Upper lobe of left lung (tissue), 4 donors: ENCODE data around the gene RNF224.

Experiments used
- CTCF ChIP-seq, 6 experiments: fragments of 450-650 bp in 4 of 6; fragments of 200-600 bp in 2 of 6; sonication (generic) in 2 of 6; IDR thresholded peaks; one replicate each; pipeline ENCODE4 v1.5.1; 2016 to 2019; ENCODE audit warnings: antibody characterized with exemption in 6 of 6
- EP300 ChIP-seq, 4 donors: sonication (generic); formaldehyde crosslinking; IDR thresholded peaks; one replicate each; pipeline ENCODE4 v1.5.1; 2017; ENCODE audit warnings: antibody characterized with exemption in 4 of 4, control low read depth in 2 of 4
- POLR2A ChIP-seq, 4 donors: fragments of 450-650 bp; IDR thresholded peaks; one replicate each; pipeline ENCODE4 v1.5.1; 2016 to 2017; ENCODE audit warnings: antibody characterized with exemption in 4 of 4, mild to moderate bottlenecking in 2 of 4

- no peak for TF ChIP-seq CTCF (IDR thresholded peaks at IDR 0.05)
- TF ChIP-seq POLR2A (IDR thresholded peaks at IDR 0.05) = no peak
- TF ChIP-seq EP300 (IDR thresholded peaks at IDR 0.05) = no peak
These were observed 6.2 kb upstream of the RNF224 start for GRCh38 chr9:137221095-137221505.
